NB4 (cell line): ENCODE data around the gene PHACTR2.

ENCODE experiments used
- DNase-seq: peaks from one replicate; pipeline ENCODE4 v3.0.0; 2010; ENCODE audit warnings: low read depth
- H3K4me3 ChIP-seq: one replicate; pipeline ENCODE4 v1.5.1; 2011; ENCODE audit warnings: mild to moderate bottlenecking, low read depth, low read length, moderate library complexity
- MYC ChIP-seq: IDR thresholded peaks from 2 replicates; pipeline ENCODE4 v1.6.1; 2011; ENCODE audit warnings: low read depth, low read length
- POLR2A ChIP-seq: IDR thresholded peaks from 2 replicates; pipeline ENCODE4 v1.6.1; 2011; ENCODE audit warnings: mild to moderate bottlenecking; ENCODE audit not compliant: insufficient read length; ENCODE audit errors: extremely low read depth
- TF ChIP-seq, protein P1 (sequence below): IDR thresholded peaks from one replicate; pipeline ENCODE4 v1.5.1; 2012; ENCODE audit warnings: low read depth, low read length
- TF ChIP-seq, protein P2 (sequence below): IDR thresholded peaks from 2 replicates; pipeline ENCODE4 v1.6.1; 2011; ENCODE audit warnings: low read depth, low read length

Gene PHACTR2

DNA sequence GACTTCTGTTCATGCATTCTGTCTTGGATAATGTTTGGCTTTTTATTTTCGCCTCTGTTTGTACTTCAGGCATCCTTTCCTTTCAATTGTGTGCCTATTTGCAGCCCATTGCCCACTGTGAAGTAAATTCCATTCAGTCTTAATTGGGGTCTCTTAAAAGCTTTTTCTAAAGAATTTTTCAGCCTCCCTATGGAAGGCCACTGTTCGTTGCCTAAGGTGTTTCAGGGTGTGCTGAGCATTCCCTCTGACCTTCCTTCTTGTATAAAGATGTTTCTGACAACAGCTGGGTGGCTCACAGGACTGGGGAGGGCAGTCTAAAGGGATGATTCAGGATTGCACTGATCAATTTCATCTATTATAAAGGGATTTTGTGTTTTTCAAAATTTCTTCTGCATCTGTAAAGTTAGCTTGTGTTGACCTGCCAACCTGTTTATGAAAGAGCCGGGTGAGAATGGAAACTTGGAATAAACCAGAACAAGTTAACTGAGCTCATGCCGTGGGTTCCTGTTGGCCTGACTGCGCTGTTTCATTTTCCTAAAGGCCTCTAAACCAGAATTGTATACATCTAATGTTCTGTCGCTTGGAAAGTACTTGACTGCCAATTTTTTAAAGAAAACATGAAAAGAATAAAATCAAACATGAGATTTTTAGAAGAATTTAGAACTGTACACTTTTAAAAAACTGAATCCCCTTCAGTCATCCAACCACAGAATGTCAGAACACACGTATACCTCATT is 14.3 kb downstream of the PHACTR2 start:
- TF ChIP-seq, protein P1, sequence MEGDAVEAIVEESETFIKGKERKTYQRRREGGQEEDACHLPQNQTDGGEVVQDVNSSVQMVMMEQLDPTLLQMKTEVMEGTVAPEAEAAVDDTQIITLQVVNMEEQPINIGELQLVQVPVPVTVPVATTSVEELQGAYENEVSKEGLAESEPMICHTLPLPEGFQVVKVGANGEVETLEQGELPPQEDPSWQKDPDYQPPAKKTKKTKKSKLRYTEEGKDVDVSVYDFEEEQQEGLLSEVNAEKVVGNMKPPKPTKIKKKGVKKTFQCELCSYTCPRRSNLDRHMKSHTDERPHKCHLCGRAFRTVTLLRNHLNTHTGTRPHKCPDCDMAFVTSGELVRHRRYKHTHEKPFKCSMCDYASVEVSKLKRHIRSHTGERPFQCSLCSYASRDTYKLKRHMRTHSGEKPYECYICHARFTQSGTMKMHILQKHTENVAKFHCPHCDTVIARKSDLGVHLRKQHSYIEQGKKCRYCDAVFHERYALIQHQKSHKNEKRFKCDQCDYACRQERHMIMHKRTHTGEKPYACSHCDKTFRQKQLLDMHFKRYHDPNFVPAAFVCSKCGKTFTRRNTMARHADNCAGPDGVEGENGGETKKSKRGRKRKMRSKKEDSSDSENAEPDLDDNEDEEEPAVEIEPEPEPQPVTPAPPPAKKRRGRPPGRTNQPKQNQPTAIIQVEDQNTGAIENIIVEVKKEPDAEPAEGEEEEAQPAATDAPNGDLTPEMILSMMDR: no peak
- TF ChIP-seq POLR2A (no peak), MYC (no peak)
- TF ChIP-seq, protein P2, sequence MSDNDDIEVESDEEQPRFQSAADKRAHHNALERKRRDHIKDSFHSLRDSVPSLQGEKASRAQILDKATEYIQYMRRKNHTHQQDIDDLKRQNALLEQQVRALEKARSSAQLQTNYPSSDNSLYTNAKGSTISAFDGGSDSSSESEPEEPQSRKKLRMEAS: no peak
- DNase-seq: no peak
- H3K4me3 ChIP-seq: no peak overlapping the region

DNA sequence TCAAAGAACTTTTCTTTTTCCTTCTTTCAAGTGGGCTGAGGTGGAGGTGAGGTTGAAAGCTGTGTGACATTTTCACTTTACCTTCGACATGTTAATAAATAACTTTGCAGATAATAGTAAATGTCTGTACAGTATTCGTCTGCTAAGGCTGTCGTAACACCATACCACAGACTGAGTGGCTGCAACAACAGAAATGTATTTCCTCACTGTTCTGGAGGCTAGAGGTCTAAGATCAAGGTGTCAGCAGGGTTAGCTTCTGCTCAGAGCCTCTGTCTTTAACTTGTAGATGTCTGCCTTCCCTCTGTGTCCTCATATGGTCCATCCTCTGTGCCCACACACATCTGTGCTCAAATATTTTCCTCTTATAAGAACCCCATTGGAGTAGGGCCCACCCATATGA is 14.9 kb downstream of the PHACTR2 start:
- no peak overlapping the region for H3K4me3 ChIP-seq
- no peak for TF ChIP-seq MYC
- TF ChIP-seq POLR2A: no peak
- TF ChIP-seq, protein P2: no peak
- TF ChIP-seq, protein P1: no peak
- peak; percentile 34 for DNase-seq

DNA sequence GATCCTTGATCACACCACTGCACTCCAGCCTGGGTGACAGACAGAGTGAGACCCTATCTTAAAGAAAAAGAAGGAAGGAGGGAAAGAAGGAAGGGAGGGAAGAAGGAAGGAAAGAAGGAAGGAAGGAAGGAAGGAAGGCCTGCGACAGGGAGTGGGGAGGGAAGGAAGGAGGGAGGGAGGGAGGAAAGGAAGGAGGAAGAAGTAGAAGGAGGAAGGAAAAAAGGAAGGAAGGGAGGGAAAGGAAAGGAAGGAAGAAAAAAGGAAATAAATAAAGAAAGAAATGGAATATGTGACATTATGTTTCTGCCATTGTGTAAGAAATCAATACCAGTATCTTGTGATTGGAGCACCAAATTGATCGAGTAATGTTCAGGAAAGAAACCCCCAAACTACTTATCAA is 16.2 kb downstream of the PHACTR2 start:
- TF ChIP-seq POLR2A (no peak), MYC (no peak)
- no peak overlapping the region for H3K4me3 ChIP-seq
- DNase-seq: no peak

DNA sequence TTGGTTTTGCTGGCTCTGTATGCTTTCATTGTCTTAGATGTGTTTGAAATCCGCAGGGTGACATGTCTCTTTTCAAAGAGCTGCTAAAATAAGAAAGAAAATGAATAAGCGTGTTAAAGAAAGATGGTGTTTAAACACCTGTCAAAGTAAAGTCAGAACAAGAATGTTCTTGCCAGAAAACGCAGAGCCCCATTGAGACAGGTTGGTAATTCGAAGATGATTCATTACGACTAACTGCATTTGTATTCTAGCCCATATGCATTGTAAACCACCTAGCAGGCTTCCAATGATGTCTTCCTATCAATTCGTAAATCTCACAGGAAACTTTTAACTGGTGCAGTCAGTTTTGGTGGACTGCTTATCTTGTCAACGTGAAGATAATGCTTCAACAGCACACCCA is 16.8 kb downstream of the PHACTR2 start:
- TF ChIP-seq MYC: no peak
- no peak overlapping the region for H3K4me3 ChIP-seq
- DNase-seq: no peak

GRCh38 chr6:143695130-143695968 is 17.6 kb downstream of the PHACTR2 start:
- DNase-seq: peak; percentile 21
- TF ChIP-seq, protein P1: no peak
- no peak for TF ChIP-seq POLR2A
- no peak for TF ChIP-seq MYC
- TF ChIP-seq, protein P2: peak; percentile 34; the same call in 1 of the 2 replicates
- no peak overlapping the region for H3K4me3 ChIP-seq

- DNase-seq: no peak
- TF ChIP-seq MYC: no peak
- no peak for TF ChIP-seq POLR2A
- TF ChIP-seq, protein P2: no peak
- TF ChIP-seq, protein P1: no peak
These were observed 18.4 kb downstream of the PHACTR2 start for GRCh38 chr6:143695969-143696663.

More at GRCh38 chr6:143695969-143696663, 18.4 kb downstream of the PHACTR2 start:
- no peak overlapping the region for H3K4me3 ChIP-seq
